WERI-Rb-1 (cell line): ENCODE data around the gene CKB.
A peak's percentile ranks its signal among the peaks of the same experiment; 100 is the strongest.

Source experiments
- DNase-seq: peaks from one replicate; pipeline ENCODE4 v3.0.0-alpha.2; 2020
- H3K27ac ChIP-seq: fragments of 250-450 bp; sonication (Bioruptor Pico); 2 replicates; pipeline ENCODE4 v1.5.1; 2020; ENCODE audit warnings: mild to moderate bottlenecking, moderate library complexity
- H3K27me3 ChIP-seq: fragments of 250-450 bp; sonication (Bioruptor Pico); 2 replicates; pipeline ENCODE4 v1.5.1; 2021; ENCODE audit warnings: mild to moderate bottlenecking, low read depth, moderate library complexity; ENCODE audit not compliant: insufficient read depth, severe bottlenecking
- H3K36me3 ChIP-seq: fragments of 250-450 bp; sonication (Bioruptor Pico); 2 replicates; pipeline ENCODE4 v1.5.1; 2020; ENCODE audit warnings: mild to moderate bottlenecking, moderate library complexity
- H3K4me3 ChIP-seq: 2 replicates; pipeline ENCODE4 v1.5.1; 2011; ENCODE audit warnings: low read depth, mild to moderate bottlenecking, control low read depth, low read length
- H3K9me3 ChIP-seq: fragments of 250-450 bp; sonication (Bioruptor Pico); 2 replicates; pipeline ENCODE4 v1.5.1; 2021; ENCODE audit warnings: mild to moderate bottlenecking, moderate library complexity; ENCODE audit not compliant: severe bottlenecking
- TF ChIP-seq, protein P1 (sequence below): IDR thresholded peaks from 2 replicates; pipeline ENCODE4 v1.5.1; 2011; ENCODE audit warnings: low read depth, mild to moderate bottlenecking, control low read depth, inconsistent platforms, low read length

Gene CKB

DNA sequence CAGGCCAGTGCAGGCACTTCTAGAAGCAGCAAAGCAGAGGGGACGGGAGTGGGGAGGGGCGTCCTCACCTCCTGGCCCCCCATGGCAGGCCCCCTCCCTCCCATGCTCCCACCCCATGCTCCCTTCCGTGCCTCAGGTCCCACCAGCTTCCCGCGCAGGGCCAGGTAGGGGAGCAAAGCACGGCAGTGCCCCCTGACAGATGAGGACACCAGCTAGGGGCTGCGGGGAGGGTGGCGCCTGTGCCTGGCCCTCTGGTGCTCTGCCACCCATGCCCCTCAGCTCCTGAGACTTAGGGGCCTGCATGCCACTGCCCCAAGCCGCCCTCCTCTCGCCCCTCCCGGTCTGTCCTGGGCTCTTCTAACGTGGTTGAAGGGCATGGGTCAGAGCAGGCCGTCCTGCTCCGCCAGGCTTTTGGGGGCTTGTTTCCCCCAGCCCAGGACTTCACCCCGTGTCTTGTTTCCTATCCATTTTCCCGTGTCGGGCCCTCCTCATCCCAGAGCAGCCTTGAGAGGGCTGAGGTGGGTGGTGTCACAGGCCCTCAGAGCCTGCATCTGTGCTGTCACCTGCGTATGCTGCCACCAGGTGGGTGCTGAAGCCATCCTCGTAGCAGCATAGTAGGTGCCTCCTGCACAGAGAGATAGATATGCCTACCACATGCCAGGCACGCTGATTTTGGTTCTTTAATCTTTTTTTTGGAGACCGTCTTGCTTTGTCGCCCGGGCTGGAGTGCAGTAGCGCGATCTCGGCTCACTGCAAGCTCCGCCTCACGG, 16.6 kb upstream of the CKB start:
- H3K4me3 ChIP-seq, result peak overlapping the region; percentile 5; the same call in 1 of the 2 replicates
- no peaks in the 10 kb centered on the region for H3K9me3 ChIP-seq
- peaks cover 13% of the 10 kb centered on the region for H3K36me3 ChIP-seq
- H3K27ac ChIP-seq, result peak overlapping the region; percentile 94
- TF ChIP-seq, protein P1, sequence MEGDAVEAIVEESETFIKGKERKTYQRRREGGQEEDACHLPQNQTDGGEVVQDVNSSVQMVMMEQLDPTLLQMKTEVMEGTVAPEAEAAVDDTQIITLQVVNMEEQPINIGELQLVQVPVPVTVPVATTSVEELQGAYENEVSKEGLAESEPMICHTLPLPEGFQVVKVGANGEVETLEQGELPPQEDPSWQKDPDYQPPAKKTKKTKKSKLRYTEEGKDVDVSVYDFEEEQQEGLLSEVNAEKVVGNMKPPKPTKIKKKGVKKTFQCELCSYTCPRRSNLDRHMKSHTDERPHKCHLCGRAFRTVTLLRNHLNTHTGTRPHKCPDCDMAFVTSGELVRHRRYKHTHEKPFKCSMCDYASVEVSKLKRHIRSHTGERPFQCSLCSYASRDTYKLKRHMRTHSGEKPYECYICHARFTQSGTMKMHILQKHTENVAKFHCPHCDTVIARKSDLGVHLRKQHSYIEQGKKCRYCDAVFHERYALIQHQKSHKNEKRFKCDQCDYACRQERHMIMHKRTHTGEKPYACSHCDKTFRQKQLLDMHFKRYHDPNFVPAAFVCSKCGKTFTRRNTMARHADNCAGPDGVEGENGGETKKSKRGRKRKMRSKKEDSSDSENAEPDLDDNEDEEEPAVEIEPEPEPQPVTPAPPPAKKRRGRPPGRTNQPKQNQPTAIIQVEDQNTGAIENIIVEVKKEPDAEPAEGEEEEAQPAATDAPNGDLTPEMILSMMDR, result peak; percentile 43
- no peaks in the 10 kb centered on the region for H3K27me3 ChIP-seq
- DNase-seq, result peak; percentile 62

DNA sequence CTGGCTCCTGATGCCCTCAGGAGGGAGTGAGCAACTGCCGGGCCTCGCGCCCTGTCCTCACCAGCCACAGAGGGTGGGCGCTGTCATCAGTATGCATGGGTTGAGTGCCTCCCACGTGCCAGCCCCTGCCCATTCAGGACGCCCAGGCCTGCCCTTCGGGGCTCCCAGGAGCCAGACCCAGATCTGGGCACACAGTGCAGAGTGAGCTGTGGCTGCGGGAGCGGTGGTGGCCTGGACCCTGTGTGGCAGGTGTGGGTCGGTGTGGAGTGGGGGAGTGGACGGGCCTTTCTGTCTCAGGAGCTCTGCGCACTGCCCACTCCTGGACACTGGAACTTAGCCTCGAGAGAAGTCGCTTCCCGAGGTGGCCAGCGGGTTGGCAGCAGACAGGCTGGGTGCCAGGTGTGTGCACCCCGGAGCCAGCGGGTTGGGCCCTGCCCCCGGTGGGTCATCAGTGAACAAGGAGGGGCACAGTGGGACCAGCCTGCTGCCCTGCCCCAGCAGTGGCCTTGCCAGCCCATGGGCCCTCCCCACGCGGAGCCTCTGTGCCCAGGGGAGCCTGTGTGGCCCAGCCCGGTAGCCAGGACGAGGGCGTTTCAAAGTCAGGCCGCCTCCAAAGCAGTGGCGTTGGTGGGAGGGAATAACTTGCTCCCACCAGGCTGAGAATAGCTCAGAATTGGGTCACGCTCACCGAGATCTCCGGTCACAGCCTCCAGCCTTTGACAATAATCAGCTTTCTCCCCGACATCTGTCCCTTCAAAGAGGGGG, 15.8 kb upstream of the CKB start:
- TF ChIP-seq, protein P1, result no peak
- Histone ChIP-seq H3K27ac (peak overlapping the region; percentile 94), H3K36me3 (peaks cover 15% of the 10 kb centered on the region), H3K4me3 (peak overlapping the region; percentile 5; the same call in 1 of the 2 replicates), H3K9me3 (no peaks in the 10 kb centered on the region), H3K27me3 (no peaks in the 10 kb centered on the region)
- DNase-seq, result peak; percentile 88

DNA sequence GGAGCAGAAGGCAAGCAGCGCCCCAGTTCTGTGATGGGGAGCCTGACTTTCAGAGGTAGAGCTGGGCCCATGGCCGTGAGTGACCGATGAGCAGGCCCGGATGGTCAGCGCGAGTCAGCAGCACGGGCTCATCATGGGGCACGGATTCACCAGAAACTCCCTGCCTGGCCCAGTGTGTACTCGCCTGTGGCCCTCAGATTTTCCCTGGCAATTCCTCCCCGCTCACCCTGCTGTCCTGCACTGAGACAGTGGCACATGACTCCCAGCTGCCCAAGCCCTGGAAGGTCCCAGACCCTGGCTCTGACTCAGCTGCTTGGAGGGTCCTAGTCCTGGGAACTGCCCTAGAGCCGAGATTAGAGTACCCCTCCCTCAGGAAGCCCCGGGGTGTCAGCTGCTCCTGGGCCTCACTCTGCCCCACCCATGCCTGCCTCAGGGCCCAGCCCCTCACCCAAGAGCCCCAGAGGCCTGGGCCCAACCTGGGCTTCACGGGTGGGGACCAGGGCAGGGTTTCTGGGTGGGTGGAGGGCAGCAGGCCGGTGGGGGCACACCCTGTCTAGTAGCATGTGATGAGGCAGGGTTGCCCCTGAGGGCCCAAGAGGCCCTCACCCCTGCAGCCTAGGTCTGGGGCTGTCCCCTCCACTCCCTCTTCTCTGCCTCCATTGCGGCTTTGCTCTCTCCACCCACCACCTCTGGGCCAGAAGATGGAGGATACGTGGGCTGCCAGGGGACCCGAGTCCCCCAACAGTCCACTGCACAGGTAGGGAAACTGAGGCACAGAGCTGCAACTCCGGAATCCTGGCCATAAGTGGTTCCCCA, 14.8 kb upstream of the CKB start:
- H3K36me3 ChIP-seq, result peaks cover 18% of the 10 kb centered on the region
- H3K9me3 ChIP-seq, result no peaks in the 10 kb centered on the region
- no peaks in the 10 kb centered on the region for H3K27me3 ChIP-seq
- no peak overlapping the region for H3K4me3 ChIP-seq
- peak overlapping the region; percentile 94 for H3K27ac ChIP-seq
- TF ChIP-seq, protein P1, result no peak
- DNase-seq, result no peak

DNA sequence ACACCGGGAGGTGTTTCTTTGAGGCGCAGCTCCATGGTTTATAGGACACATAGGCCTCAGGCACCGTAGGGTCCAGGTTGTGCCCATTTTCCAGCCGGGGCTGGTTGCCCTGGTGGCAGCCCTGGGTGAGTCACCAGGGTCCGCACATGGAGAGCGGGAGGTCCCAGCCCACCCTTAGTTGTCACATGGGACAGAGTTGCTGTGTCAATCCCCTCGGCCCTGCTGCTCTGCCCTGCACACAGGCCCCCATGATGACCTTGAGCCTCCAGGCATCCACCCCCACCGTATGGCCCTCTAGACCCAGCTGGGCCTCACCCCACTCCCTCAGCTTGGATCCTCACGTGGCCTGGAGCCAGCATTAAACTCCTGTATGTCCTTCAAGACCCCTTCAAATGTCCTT, 14.1 kb upstream of the CKB start:
- Histone ChIP-seq H3K36me3 (peaks cover 19% of the 10 kb centered on the region), H3K27ac (peak overlapping the region; percentile 94), H3K9me3 (no peaks in the 10 kb centered on the region), H3K27me3 (no peaks in the 10 kb centered on the region), H3K4me3 (no peak overlapping the region)
- no peak for DNase-seq
- TF ChIP-seq, protein P1, result no peak

DNA sequence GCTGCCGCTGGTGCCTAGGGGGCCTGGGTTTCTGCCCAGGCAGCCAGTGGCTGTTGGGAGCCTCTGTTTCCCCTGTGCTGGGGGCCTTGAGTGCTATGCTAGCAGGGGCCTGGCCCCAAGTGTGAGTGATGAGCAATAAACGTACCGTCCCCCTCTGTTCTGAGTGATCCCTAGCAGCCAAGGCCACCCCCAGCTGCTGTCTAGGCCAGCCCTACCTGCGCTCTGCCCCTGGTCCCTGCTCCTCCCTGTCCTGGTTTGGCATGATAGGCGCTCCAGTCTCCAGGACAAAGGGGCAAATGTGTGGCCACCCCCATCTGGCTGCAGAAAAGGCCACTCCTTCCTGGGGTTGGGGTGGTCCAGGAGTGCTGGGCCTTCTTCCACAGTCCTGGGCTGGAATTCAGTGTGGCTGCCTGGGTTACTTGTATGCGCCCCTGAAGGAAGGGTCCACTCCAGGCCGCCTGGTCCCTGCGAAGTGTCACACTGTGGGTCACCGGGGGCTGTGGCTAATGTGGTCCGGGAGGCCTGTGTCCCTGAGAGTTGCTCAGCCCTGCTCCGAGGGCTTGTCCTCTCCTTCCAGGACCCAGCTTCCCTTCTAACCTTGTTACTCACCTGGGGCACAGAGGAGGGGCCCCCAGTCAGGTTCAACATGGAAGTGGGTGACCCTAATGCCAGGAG, 13.4 kb upstream of the CKB start:
- no peak overlapping the region for H3K4me3 ChIP-seq
- peak overlapping the region; percentile 94 for H3K27ac ChIP-seq
- no peaks in the 10 kb centered on the region for H3K27me3 ChIP-seq
- H3K36me3 ChIP-seq, result peaks cover 19% of the 10 kb centered on the region
- no peak for DNase-seq
- TF ChIP-seq, protein P1, result no peak
- no peaks in the 10 kb centered on the region for H3K9me3 ChIP-seq
